ENCODE data around the gene SEMA3E.

- no peak for TF ChIP-seq POLR2AphosphoS5 (IDR thresholded peaks at IDR 0.05; ENCODE audit: low read depth, low read length)
- TF ChIP-seq POU2F2 (IDR thresholded peaks at IDR 0.05; ENCODE audit: low read depth, low read length): no peak
- no peak for TF ChIP-seq POLR2A (IDR thresholded peaks at IDR 0.05; ENCODE audit: low read depth, low read length)
- TF ChIP-seq SPI1 (IDR thresholded peaks at IDR 0.05; ENCODE audit: low read depth, low read length): no peak
- no peak for TF ChIP-seq TAF1 (IDR thresholded peaks at IDR 0.05; ENCODE audit: low read depth, low read length)
Measured at GRCh38 chr7:83457022-83457892, 191.7 kb downstream of the SEMA3E start.

Measured in GM12891 (cell line).